Middle frontal gyrus (tissue), 1 donor: ENCODE data around the gene MYO5B.
"Not testable (repeated sequence)": the region's sequence is repeated elsewhere in the genome, so short reads cannot be mapped to it uniquely, and the experiment has no call there.

ENCODE experiments used
- DNase-seq: peaks from one replicate; pipeline ENCODE4 v3.0.0-alpha.2; 2015; ENCODE audit warnings: low spot score; ENCODE audit errors: extremely low spot score

MYO5B gene

DNA sequence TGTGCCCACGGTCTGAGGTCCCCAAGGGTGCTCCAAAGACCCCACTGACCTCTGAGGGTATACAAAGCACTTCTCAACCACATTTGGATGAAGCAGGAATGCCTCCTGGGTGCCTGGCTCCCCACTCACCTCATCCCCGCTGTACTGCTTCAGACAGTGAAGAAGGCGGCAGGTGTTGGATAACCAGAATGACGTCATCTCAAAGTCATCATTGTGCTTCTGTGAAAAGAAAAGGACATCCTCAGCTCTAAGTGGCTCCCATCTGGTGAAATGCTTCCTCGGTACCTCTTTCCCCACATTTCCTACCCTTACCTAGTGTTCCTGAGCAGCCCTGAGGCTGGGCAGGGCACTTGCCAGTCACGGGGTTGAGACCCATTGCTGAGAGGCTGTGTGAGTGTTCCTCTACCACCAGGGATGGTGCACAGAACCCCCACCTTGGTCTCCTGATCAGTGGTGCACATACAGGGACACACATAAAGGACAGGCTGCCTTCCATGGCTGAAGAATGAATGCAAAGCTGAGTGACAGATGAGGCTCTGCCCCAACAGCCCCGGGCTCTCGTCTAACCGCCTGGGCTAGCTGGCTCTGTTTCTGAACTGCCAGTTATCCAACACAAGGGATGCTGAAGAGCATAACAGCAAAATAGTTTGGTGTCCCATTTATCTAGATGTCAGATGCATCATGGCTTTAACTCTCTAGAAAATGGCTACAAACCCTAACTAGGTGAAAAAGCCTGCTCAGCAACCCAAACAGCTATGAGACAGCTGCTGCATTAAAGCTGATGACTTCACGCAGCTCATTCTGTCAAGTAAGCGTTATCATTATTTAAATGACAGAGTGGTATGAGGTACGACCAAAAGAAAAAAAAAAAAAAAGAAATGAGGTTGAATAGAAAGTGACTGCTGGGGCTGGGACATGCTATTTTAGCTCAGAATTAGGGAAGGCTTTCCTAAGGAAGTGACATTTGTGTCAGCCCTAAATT is 353.4 kb downstream of the MYO5B start:
- DNase-seq = no peak

DNA sequence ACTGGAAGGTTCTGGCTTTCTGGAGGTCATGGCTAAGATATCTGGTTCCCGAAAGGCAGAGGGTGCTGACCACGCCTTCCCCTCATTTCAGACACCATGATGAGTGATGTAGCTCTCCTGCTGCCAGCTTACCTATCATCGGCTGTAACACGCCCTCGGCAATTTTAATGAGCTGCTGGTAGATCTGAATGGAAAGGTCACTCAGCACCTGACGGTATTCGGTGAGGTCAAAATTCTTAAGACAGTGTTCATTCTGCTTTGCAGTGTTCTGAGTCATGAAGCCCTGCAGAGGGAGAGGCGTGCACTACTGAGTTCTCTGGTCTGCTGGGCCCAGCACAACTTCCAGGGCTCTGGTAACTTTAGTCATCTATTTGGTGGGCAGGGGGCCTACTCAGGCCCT is 355.9 kb downstream of the MYO5B start:
- DNase-seq = no peak

- DNase-seq = no peak
These were observed 356.6 kb downstream of the MYO5B start for GRCh38 chr18:49838381-49838780.

DNA sequence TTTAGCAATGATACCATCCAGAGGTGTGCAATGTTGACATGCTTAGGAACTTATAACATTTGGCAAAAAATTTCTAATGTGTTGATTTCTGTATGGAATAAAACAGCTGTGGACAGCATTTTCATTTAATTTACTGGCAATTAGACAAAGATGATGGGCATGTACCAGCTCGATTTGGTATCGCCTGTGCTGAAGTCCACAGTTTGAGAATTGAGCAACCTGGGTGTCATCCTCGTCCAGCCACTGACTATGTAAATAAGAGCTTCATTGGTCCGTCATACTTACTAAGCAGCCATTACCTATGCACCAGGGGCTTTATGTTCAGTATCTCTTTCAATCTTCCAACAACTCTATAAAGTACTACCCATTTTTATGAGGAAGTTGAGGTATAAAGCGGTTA is 357.1 kb downstream of the MYO5B start:
- DNase-seq = no peak

DNA sequence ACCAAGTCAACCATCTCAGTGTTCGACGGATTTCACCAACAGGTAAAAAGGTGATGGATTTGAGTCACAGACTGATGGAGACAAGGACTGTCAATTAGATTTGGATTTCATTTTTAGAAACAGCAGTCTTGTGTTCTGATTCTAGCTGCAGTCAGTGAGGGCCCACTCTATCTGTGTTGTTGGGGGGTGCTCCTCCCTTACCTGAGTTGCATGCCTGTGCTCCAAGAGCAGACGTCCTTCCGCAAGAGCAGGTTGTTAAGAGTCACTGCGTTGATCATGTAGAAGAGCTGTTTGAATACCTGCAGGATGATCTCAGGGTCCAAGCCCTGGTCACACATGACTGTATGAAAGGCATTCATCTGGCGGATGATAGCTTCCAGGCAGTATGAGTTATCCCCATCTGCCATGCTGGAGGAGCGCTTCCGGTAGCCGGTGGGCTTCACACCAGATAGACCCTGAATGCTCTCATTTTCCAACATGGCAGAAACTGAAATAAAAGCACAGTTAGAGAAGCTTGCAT is 357.6 kb downstream of the MYO5B start:
- DNase-seq = not testable (repeated sequence)

DNA sequence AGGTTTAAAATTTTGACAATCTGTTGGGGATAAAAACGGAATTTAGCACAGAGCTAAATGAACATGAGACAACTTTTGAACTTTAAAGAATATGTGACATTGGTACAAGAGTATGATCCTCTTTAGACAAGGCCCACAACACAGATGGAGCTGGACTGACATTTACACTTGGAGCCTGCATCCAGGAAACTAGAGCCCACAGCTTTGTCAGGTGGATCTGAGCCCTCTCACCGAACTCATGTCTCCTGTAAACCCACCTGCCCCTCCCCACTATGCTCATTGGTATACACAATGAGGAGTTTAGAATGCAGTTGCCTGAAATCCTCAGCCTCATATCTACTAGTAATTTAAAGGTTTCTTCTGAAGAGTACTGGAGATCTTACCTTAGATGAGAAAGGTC is 359.5 kb downstream of the MYO5B start:
- no peak for DNase-seq

GRCh38 chr18:49834258-49834657 is 360.7 kb downstream of the MYO5B start:
- DNase-seq = no peak

- DNase-seq = no peak
These were observed 361.1 kb downstream of the MYO5B start for GRCh38 chr18:49833814-49834213.

DNA sequence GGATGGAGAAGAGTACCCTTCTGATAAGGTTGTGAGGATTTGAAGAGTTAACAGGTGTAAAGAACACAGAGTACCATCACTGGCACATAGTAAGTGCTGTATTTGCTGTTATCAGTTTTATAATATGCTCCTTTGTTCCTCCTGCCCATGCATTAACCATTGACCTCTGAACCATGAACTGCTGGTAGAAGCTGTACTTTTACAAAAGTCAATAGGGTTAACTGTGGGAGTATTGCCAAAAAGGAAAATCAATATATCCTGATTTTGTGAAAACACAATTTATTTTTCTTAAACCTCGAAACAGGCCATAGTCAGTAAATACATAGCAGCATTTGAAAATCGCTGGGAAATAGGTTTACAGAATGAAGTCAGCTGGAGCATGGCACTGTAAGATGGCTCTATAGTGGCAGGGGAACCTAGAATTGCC is 362.7 kb downstream of the MYO5B start:
- no peak for DNase-seq

GRCh38 chr18:49827996-49828395 is 367.0 kb downstream of the MYO5B start:
- no peak for DNase-seq

DNA sequence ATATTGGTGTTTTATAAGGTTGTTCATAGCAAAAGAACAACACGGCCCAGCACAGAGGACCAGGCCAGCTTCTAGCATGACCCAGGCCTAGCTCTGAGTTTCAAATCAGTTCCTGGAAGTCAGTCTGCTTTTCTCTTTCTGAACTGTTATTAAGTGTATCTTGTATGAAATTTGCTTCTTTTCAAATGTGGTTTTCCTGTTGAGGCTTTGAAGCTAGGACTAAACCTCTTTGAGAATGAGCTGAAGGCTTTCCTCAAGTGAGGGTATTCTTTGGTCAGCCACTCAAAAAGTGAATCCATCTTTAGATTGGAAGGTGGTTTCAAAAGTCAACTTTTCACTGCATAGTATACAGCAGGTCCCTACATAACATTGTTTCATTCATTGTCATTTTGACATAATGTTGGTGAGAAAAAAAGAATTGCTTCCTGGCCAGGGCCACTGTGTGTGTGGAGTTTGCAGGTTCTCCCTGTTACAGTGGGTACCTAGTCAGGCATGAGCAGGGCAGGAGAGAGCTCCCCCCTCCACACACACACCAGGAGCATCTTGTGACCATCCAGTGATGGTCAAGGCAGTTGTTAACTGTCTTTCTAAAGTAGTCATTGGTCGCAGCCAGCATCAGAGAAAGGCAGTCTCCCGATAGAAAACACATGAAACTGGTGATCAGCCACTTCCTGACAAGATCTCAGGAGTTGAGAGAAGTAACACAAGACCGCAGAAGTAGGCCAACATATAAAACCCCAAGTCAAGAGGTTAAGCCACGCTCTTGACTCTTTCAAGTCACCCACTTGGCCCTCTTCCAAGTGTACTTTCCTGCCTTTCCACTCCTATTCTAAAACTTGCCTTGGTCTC is 374.9 kb downstream of the MYO5B start:
- no peak for DNase-seq

GRCh38 chr18:49819071-49819662 is 375.8 kb downstream of the MYO5B start:
- DNase-seq = no peak

GRCh38 chr18:49817947-49818346 is 377.0 kb downstream of the MYO5B start:
- no peak for DNase-seq

DNA sequence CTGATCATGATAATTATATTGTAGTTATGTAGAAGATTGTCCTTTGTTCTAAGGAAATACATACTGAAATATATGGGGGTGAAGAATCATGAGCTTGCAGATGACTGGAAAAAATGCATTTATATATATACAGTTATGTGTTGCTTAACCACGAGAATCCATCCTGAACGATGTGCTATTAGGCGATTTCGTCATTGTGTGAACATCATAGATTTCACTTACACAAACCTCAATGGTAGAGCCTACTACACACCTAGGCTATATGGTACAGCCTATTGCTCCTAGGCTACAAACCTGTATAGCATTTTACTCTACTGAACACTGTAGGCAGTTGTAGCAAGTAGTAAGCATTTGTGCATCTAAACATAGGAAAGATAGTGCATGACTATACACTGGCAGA is 379.0 kb downstream of the MYO5B start:
- DNase-seq = no peak

DNA sequence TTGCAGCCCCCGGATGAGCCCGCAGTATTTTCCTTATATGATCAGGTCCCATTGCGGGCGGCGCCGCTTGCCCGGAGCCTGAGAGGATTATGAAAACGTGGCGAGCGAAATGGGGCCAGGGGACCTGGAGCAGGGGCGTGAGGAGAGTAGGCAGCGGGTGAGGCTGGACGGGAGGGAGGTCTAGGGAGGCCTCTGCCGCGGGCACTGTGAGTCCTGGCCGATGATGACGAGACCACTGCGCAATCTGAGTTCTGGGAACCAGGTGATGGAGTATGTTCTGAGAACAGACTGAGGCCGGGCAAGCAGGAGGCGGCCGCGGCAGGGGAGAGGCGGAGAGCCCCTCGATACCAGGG is 380.8 kb downstream of the MYO5B start:
- DNase-seq = no peak

DNA sequence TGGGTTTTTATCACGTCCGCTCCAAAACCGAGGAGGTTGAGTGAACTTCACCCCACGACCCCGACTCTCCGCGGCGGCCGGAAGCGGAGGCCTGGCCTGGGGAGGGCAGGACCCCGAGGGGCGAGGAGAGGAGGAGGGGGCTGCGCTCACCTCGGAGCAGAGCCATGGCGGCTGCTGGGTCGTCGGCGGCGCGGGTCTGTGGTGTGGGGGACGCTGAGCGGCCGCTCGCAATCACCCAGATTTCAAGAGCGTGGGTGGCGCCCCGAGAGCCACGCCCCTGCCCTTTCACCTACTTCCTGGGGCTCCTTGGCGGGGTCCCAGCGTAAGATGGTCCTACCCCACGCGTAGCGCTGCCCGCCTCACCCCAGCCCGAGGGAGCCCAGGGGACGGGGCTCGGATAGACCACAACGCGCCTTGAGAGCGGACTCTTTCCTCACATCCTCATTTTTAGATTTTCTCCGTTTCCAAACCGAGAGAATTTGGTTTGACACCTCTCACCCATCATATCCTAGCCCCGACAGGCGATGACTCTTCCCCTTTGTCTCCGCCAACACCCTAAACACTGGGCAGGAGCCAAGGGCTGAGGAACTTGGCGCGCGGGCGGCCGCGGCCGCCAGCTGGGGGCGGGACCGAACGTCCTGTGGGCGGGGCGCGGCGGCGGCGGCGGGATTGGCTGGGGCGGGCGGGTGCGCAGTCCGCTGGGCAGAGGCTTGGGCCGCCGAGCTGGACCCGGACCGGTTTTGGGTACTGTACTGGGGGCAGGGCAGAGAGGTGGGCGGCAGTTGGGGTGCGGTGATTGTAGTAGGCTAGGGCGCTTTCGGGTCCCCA is 381.4 kb downstream of the MYO5B start, which contains the start of gene ACAA2:
Gene ACAA2 (minus strand): TSS at position 215 of the 828 bp plus-strand sequence. CDS start 49 bp downstream, at position 166.
- DNase-seq = peak; percentile 44

GRCh38 chr18:49813069-49813318 is 382.0 kb downstream of the MYO5B start:
- no peak for DNase-seq

- no peak for DNase-seq
These were observed 382.5 kb downstream of the MYO5B start for GRCh38 chr18:49812286-49813068.

DNA sequence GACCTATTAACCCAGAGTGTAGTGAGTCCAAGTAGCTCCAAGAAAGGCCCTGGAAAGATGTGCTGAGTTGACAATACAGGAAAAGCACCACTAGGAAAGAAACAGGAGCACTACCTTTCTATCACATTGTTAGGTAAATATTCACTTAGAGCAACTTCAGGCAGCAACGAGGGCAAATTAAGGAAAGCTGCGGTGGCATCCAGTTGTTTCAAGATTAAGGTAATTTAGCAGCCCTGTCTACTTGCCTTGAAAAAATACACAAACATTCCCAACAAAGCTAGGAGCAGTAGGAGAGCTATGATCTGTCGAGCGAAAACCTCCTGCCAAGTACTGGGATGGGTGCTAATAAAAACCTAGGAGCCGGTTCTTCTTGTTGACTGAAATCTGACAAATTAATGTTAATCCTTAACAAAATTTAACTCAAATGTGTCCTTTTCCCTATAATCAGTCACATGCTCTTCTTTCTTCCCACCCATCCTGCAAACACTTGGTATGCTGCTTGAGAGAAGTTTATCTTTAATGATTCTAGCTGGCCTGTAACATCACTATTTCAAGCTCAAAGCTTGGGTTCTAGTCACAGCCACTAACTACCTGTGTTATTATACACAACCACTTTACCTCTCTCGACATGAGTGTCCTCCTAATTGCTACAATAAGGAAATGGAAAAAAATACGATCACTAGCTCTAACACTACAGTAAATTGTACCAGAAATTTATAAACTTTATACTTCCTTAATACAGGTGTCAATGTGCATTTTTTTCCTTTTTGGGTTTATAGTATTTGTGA is 383.6 kb downstream of the MYO5B start:
- no peak for DNase-seq
